ENCODE data around the gene DNAJA1.
A peak's percentile ranks its signal among the peaks of the same experiment; 100 is the strongest.
"Not testable (repeated sequence)": the region's sequence is repeated elsewhere in the genome, so short reads cannot be mapped to it uniquely, and the experiment has no call there.

The DNAJA1 gene

GRCh38 chr9:33024966-33025571 is at the start of gene DNAJA1:
TSS of gene DNAJA1 (plus strand) at chr9:33025273. CDS start at chr9:33026485, 1,212 bp downstream.
- H3K4me3 ChIP-seq (ENCODE audit: control insufficient read depth, low read depth, low read length), result peak within 1 kb of the TSS; percentile 97
- no peak for TF ChIP-seq CTCF (IDR thresholded peaks at IDR 0.05; ENCODE audit: control insufficient read depth, insufficient read depth, low read depth, low read length, missing control alignments)

GRCh38 chr9:32978051-32978450 is 47.0 kb upstream of the DNAJA1 start:
- no peak for DNase-seq (ENCODE audit: low read depth)

More at GRCh38 chr9:33024966-33025571, at the start of gene DNAJA1:
- peak; percentile 74 for DNase-seq (ENCODE audit: low read depth)

GRCh38 chr9:32986971-32987370 is 38.1 kb upstream of the DNAJA1 start:
- H3K4me3 ChIP-seq (ENCODE audit: control insufficient read depth, low read depth, low read length), result no peak overlapping the region
- TF ChIP-seq CTCF (IDR thresholded peaks at IDR 0.05; ENCODE audit: control insufficient read depth, insufficient read depth, low read depth, low read length, missing control alignments), result no peak
- DNase-seq (ENCODE audit: low read depth), result no peak

More at GRCh38 chr9:32978051-32978450, 47.0 kb upstream of the DNAJA1 start:
- no peak for TF ChIP-seq CTCF (IDR thresholded peaks at IDR 0.05; ENCODE audit: control insufficient read depth, insufficient read depth, low read depth, low read length, missing control alignments)
- H3K4me3 ChIP-seq (ENCODE audit: control insufficient read depth, low read depth, low read length), result no peak overlapping the region

- no peak for TF ChIP-seq CTCF (IDR thresholded peaks at IDR 0.05; ENCODE audit: control insufficient read depth, insufficient read depth, low read depth, low read length, missing control alignments)
- DNase-seq (ENCODE audit: low read depth), result no peak
- no peak overlapping the region for H3K4me3 ChIP-seq (ENCODE audit: control insufficient read depth, low read depth, low read length)
These were observed 35.4 kb upstream of the DNAJA1 start for GRCh38 chr9:32989660-32990059.

- no peak for TF ChIP-seq CTCF (IDR thresholded peaks at IDR 0.05; ENCODE audit: control insufficient read depth, insufficient read depth, low read depth, low read length, missing control alignments)
- DNase-seq (ENCODE audit: low read depth), result no peak
- H3K4me3 ChIP-seq (ENCODE audit: control insufficient read depth, low read depth, low read length), result no peak overlapping the region
These were observed 33.0 kb upstream of the DNAJA1 start for GRCh38 chr9:32991897-32992594.

DNA sequence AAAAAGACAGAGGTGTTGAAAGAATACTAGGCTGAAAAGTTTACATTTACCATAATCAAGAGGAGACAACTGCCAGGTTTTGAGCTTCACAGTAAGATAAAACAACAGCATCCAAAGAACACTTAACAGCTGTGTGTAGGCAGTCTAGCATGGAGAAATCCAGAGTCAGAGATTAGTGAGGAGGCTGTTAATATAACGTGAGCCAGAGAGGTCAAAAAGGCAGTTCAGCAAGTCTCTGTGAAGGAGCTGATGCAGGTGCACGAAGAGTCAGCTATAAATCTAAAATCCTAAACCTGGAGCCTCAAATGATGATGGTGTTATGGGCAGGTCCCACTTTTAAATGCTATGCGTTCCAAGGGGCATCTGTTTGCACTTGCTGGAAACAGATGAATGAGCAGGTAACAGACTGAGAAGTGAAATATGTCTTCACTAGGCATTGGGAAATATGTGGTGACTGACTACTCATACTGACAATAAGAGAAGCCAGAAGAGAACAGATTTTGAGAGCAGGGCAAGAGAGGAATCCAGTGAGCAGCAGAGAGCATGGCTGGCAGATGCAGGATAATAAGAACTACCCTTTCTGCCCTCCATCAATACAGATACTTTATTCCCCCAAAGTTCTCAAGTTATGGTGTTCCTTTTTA is 32.4 kb upstream of the DNAJA1 start:
- TF ChIP-seq CTCF (IDR thresholded peaks at IDR 0.05; ENCODE audit: control insufficient read depth, insufficient read depth, low read depth, low read length, missing control alignments), result no peak
- DNase-seq (ENCODE audit: low read depth), result no peak
- H3K4me3 ChIP-seq (ENCODE audit: control insufficient read depth, low read depth, low read length), result no peak overlapping the region

DNA sequence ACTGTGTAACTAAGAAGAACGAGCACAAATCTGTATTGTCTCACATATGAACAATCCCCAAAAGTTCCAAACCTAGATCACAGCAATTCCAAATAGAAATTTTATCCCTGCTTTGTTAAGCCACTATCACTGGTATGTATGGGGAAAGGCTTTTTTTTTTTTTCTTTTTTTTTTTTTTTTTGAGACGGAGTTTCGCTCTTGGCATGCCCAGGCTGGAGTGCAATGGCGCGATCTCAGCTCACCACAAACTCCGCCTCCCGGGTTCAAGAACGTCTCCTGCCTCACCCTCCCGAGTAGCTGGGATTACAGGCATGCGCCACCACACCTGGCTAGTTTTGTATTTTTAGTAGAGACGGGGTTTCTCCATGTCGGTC is 24.4 kb upstream of the DNAJA1 start:
- H3K4me3 ChIP-seq (ENCODE audit: control insufficient read depth, low read depth, low read length), result peak overlapping the region; percentile 78
- DNase-seq (ENCODE audit: low read depth), result not testable (repeated sequence)

DNA sequence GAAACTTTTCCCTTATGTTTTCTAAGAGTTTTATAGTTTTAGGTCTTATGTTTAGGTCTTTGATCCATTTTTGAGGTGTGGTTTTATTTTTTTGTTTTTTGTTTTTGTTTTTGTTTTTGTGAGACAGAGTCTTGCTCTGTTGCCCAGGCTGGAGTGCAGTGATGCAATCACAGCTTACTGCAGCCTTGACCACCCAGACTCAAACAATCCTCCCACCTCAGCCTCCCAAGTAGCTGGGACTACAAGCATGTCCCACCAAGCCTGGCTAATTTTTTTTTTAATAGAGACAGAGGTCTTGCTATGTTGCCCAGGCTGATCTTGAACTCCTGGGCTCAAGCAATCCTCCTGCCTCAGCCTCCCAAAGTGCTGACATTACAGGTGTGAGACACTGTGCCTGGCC is 19.7 kb upstream of the DNAJA1 start:
- not testable (repeated sequence) for DNase-seq (ENCODE audit: low read depth); H3K4me3 ChIP-seq (ENCODE audit: control insufficient read depth, low read depth, low read length)

All from AG09309 (cell line).